ENCODE results near the gene MRPL54.

Gene MRPL54

GRCh38 chr19:3740431-3740830, 22.1 kb upstream of the MRPL54 start:
- H3K4me3 ChIP-seq (ENCODE audit: control insufficient read depth, low read depth, low read length): no peak overlapping the region
- no peak for DNase-seq (ENCODE audit: low read depth)
- no peak for TF ChIP-seq CTCF (conservative IDR thresholded peaks at IDR 0.05; ENCODE audit: control insufficient read depth, insufficient read depth, low read depth, low read length)

GRCh38 chr19:3743486-3743885, 19.0 kb upstream of the MRPL54 start:
- DNase-seq (ENCODE audit: low read depth): peak; percentile 18
- no peak for TF ChIP-seq CTCF (conservative IDR thresholded peaks at IDR 0.05; ENCODE audit: control insufficient read depth, insufficient read depth, low read depth, low read length)

GRCh38 chr19:3745363-3746045, 17.0 kb upstream of the MRPL54 start:
- no peak for TF ChIP-seq CTCF (conservative IDR thresholded peaks at IDR 0.05; ENCODE audit: control insufficient read depth, insufficient read depth, low read depth, low read length)
- H3K4me3 ChIP-seq (ENCODE audit: control insufficient read depth, low read depth, low read length): no peak overlapping the region
- DNase-seq (ENCODE audit: low read depth): no peak

More at GRCh38 chr19:3743486-3743885, 19.0 kb upstream of the MRPL54 start:
- no peak overlapping the region for H3K4me3 ChIP-seq (ENCODE audit: control insufficient read depth, low read depth, low read length)

- H3K4me3 ChIP-seq (ENCODE audit: control insufficient read depth, low read depth, low read length): no peak overlapping the region
- no peak for TF ChIP-seq CTCF (conservative IDR thresholded peaks at IDR 0.05; ENCODE audit: control insufficient read depth, insufficient read depth, low read depth, low read length)
- DNase-seq (ENCODE audit: low read depth): no peak
Measured at GRCh38 chr19:3746371-3747056, 16.0 kb upstream of the MRPL54 start.

- no peak for TF ChIP-seq CTCF (conservative IDR thresholded peaks at IDR 0.05; ENCODE audit: control insufficient read depth, insufficient read depth, low read depth, low read length)
- H3K4me3 ChIP-seq (ENCODE audit: control insufficient read depth, low read depth, low read length): no peak overlapping the region
- DNase-seq (ENCODE audit: low read depth): no peak
Measured at GRCh38 chr19:3748965-3749364, 13.5 kb upstream of the MRPL54 start.

- DNase-seq (ENCODE audit: low read depth): no peak
- TF ChIP-seq CTCF (conservative IDR thresholded peaks at IDR 0.05; ENCODE audit: control insufficient read depth, insufficient read depth, low read depth, low read length): no peak
- H3K4me3 ChIP-seq (ENCODE audit: control insufficient read depth, low read depth, low read length): no peak overlapping the region
Measured at GRCh38 chr19:3750211-3750610, 12.3 kb upstream of the MRPL54 start.
